Central memory CD8-positive, alpha-beta T cell (primary cell): ENCODE data around the gene MAML3.

Experiments used
- ATAC-seq: fragments of 150-1000 bp; cut with Tn5 transposase; replicated peaks from 2 replicates; pipeline ENCODE4 v1.10.0; 2022; ENCODE audit warnings: mild to moderate bottlenecking, moderate FRiP score, moderate number of reproducible peaks; ENCODE audit not compliant: poor library complexity, severe bottlenecking; ENCODE audit errors: extremely low read depth
- DNase-seq, 2 donors: peaks; one replicate each; pipeline ENCODE4 v3.0.0; 2021; ENCODE audit warnings: low spot score in 2 of 2
- H3K27ac Mint-ChIP-seq: one replicate; pipeline ENCODE4 v1.8.0; 2022; ENCODE audit warnings: low read depth, mild to moderate bottlenecking, moderate library complexity, mixed read lengths
- H3K27me3 Mint-ChIP-seq: one replicate; pipeline ENCODE4 v1.8.0; 2022; ENCODE audit warnings: mixed read lengths
- H3K36me3 Mint-ChIP-seq: one replicate; pipeline ENCODE4 v1.8.0; 2022; ENCODE audit warnings: mild to moderate bottlenecking, moderate library complexity, mixed read lengths; ENCODE audit not compliant: insufficient read depth
- H3K4me1 Mint-ChIP-seq: one replicate; pipeline ENCODE4 v1.8.0; 2022; ENCODE audit warnings: mixed read lengths
- H3K4me3 Mint-ChIP-seq: one replicate; pipeline ENCODE4 v1.8.0; 2022; ENCODE audit warnings: mild to moderate bottlenecking, moderate library complexity, mixed read lengths
- H3K9me3 Mint-ChIP-seq: one replicate; pipeline ENCODE4 v1.8.0; 2022; ENCODE audit warnings: mixed read lengths

Gene MAML3

DNA sequence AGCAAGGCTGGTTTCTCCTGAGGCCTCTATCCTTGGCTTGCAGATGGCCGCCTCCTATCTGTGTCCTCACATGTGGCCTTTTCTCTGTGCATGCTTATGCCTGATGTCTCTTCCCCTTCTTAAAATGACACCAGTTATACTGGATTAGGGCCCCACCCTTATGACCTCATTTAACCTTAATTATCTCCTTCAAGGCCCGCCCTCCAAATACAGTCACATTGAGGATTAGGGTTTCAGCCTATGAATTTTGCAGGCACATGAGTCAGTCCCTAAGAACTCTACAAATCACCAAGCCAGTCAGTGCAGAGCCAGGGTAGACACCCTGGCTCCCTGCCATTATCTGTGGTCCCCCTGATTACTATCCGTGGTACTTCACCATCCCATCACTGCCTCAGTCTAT is 51.6 kb downstream of the MAML3 start:
- ATAC-seq (no peak), DNase-seq (no peak)
- H3K27me3 Mint-ChIP-seq = peaks cover 9% of the 10 kb centered on the region
- H3K27ac Mint-ChIP-seq = no peak overlapping the region
- no peaks in the 10 kb centered on the region for H3K36me3 Mint-ChIP-seq
- peaks cover 6% of the 10 kb centered on the region for H3K4me1 Mint-ChIP-seq
- H3K9me3 Mint-ChIP-seq = no peaks in the 10 kb centered on the region
- no peak overlapping the region for H3K4me3 Mint-ChIP-seq

DNA sequence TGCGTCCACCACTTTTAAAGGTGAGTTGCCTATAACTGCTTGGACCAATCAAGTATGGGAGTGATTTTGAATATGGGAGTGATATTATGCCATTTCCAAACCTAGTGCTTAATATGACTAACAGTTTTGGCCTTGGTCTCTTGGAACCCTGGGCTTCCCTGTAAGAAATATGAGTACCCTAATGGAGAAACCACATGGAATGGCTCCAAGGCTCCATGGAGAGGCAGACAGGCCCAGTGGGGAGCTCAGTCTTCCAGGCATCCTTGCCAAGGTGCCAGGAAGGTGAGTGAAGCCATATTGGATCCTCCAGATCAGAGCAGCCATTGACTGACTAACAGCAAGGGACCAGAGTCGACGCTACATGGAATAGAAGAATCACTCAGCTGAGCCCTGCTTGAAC is 53.2 kb downstream of the MAML3 start:
- no peaks in the 10 kb centered on the region for H3K9me3 Mint-ChIP-seq
- no peak overlapping the region for H3K4me3 Mint-ChIP-seq

DNA sequence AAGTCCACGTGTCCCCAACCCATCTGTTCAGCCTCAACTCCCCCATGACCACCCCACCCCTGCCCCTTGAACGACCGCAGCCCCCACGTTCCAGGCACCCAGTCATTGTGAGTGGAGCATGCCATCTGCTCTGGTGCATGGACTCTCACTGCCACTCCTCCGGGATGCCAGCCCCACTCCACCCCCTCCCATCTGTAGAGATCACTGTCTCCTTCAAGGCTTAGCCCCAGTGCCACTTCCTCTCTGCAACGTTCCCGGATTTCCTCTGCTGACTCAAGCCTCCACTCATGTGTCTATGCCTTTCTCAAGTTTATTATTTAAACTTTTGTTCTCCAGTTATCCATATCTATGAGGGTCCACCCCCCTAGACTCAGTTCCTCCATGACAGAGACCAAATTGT is 54.0 kb downstream of the MAML3 start:
- no peaks in the 10 kb centered on the region for H3K27me3 Mint-ChIP-seq
- no peak overlapping the region for H3K4me3 Mint-ChIP-seq
- peaks cover 1% of the 10 kb centered on the region for H3K36me3 Mint-ChIP-seq
- no peak overlapping the region for H3K27ac Mint-ChIP-seq
- no peak for DNase-seq
- no peak for ATAC-seq
- peaks cover 7% of the 10 kb centered on the region for H3K9me3 Mint-ChIP-seq
- H3K4me1 Mint-ChIP-seq = peaks cover 23% of the 10 kb centered on the region

More for the DNA sequence above, 53.2 kb downstream of the MAML3 start:
- no peak overlapping the region for H3K27ac Mint-ChIP-seq
- DNase-seq (no peak), ATAC-seq (no peak)
- H3K4me1 Mint-ChIP-seq = peaks cover 16% of the 10 kb centered on the region
- H3K27me3 Mint-ChIP-seq = peaks cover under 1% of the 10 kb centered on the region
- peaks cover 1% of the 10 kb centered on the region for H3K36me3 Mint-ChIP-seq

DNA sequence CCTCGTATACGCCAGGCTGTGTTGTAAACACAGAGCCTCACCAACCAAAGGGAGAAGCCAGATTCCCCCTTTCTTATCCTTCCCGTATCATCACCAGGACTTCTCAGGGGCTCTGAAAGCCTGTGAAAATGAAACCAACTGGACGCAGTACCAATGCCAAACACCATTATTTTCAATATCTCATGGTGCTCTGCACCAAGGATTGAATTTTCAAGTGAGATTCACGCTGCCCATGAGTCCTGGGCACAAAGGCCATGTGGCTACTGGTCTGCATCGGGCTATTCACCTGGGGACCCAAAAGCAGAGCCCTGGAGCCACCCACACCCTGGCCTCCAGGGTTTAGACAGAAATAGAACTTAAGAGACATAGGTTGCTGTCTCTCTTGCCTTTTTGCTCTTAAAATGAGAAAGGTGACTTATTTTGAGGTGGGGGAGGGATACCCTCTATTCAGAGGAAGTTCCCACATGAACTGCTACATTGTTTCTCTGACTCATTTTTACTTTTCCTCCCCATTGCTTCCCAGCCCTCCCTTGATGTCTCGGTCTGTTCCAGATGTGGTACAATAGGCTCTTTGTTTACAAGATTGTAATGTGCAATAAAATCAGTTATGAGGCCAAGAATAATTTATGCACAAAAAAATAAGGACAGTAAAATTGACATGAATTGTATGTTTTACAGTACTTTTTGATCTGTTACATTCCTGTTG is 55.4 kb downstream of the MAML3 start:
- H3K4me3 Mint-ChIP-seq = no peak overlapping the region
- H3K4me1 Mint-ChIP-seq = peaks cover 29% of the 10 kb centered on the region
- peaks cover 7% of the 10 kb centered on the region for H3K9me3 Mint-ChIP-seq
- no peak for DNase-seq
- peaks cover 1% of the 10 kb centered on the region for H3K36me3 Mint-ChIP-seq
- no peak for ATAC-seq
- H3K27ac Mint-ChIP-seq = no peak overlapping the region
- H3K27me3 Mint-ChIP-seq = no peaks in the 10 kb centered on the region

DNA sequence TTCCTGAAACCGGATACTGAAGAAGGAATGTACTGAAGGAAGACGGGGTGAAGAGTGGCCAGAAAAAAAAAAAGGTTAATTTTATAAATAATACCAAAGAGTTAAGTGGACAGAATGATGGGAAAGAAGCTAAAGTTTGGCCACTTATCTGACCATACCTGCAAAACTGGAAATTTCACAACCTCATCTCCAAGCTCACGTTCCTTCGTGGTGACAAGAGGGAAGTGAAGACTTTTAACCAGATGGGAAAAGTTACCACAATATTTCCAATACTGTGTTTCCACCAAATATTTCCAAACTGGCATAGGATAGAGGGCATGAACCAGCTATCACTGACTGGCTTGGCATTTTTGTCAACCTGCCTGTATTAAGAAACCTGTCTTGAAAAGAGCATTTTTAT is 56.4 kb downstream of the MAML3 start:
- Mint-ChIP-seq H3K36me3 (peaks cover 1% of the 10 kb centered on the region), H3K9me3 (peaks cover 7% of the 10 kb centered on the region), H3K27me3 (no peaks in the 10 kb centered on the region), H3K4me1 (peaks cover 29% of the 10 kb centered on the region), H3K27ac (no peak overlapping the region), H3K4me3 (no peak overlapping the region)
- DNase-seq = no peak
- ATAC-seq = no peak

DNA sequence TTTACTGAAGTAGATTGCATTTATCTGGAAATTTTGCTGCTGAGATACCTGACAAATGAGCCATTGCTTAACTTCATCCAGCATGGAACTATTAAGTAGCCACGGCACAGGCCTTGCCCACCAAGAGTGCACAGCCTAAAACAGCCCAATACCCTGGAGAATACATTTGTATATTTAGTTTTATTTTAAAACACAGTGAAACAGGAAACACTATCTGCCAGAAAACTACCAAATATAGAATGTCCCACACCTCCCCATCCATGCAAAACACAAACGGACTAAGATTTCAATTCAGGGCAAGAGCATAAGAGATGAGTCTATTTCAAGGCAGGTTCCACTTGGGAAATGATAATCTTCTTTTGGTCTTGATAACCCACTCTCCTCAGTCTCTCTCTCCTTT is 57.1 kb downstream of the MAML3 start:
- H3K4me1 Mint-ChIP-seq = peaks cover 29% of the 10 kb centered on the region
- H3K27me3 Mint-ChIP-seq = no peaks in the 10 kb centered on the region
- ATAC-seq (no peak), DNase-seq (no peak)
- H3K36me3 Mint-ChIP-seq = peaks cover 1% of the 10 kb centered on the region
- peaks cover 7% of the 10 kb centered on the region for H3K9me3 Mint-ChIP-seq
- no peak overlapping the region for H3K4me3 Mint-ChIP-seq
- H3K27ac Mint-ChIP-seq = peak overlapping the region; percentile 79

DNA sequence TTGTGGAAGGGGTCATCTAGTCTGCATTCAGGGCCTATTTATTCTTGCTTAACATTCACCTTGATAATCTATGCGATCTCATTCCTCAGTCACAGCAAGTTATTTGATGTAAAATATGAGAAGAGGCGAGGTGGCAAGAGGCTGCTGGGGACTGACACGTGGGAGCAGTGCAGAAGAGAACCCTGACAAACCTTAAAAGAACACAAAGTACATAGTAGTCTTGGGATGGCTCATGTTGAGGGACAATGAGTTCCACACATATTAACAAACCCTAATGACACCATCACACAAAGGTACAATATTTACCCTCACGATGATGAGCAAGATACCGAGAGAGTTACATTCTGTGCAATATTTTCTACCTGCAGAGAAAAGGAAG is 57.5 kb downstream of the MAML3 start:
- Mint-ChIP-seq H3K9me3 (peaks cover 7% of the 10 kb centered on the region), H3K4me3 (peak overlapping the region; percentile 71), H3K4me1 (peaks cover 29% of the 10 kb centered on the region), H3K27ac (peak overlapping the region; percentile 79), H3K36me3 (peaks cover 1% of the 10 kb centered on the region), H3K27me3 (no peaks in the 10 kb centered on the region)
- DNase-seq (no peak), ATAC-seq (no peak)

DNA sequence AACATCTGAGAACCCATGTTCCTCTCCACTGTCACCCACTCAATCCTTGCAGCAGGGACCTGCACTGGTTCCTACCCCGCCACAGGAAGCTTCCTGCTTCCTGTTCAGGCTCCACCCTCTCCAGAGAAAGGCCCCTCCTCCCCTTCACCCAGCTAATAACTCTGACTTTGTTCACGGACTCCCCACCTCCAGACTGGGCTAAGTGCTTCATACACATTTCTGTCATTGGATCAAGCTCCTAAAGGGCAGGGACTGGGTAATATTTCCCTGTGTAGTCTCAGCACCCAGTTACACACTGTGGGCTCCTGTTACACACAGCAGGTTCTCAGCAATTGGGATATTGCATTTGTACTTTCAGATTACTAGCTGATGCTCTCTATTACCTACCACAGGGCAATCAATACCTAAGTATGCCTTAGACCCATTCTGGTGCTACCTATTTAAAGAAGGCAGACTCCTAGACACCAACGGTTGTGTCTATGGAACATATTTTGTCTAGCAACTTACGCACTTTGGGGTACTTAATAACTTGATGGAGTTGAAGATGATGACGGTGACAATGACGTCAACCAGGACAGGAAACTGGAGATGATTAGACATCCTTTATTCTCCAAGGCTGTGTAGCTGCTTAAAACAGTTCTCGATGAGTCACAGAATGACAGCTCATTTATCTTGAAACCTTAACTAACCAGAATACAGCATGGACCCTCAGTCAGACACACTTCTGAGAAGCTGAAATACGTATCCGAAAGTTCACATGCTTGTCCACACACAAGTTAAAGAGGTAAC is 58.1 kb downstream of the MAML3 start:
- peak overlapping the region; percentile 71 for H3K4me3 Mint-ChIP-seq
- DNase-seq = peak in 1 of 2 donors; percentile 30
- peak overlapping the region; percentile 79 for H3K27ac Mint-ChIP-seq
- H3K27me3 Mint-ChIP-seq = no peaks in the 10 kb centered on the region
- peaks cover 29% of the 10 kb centered on the region for H3K4me1 Mint-ChIP-seq
- peaks cover 1% of the 10 kb centered on the region for H3K36me3 Mint-ChIP-seq
- peaks cover 7% of the 10 kb centered on the region for H3K9me3 Mint-ChIP-seq
- peak; percentile 70 for ATAC-seq

DNA sequence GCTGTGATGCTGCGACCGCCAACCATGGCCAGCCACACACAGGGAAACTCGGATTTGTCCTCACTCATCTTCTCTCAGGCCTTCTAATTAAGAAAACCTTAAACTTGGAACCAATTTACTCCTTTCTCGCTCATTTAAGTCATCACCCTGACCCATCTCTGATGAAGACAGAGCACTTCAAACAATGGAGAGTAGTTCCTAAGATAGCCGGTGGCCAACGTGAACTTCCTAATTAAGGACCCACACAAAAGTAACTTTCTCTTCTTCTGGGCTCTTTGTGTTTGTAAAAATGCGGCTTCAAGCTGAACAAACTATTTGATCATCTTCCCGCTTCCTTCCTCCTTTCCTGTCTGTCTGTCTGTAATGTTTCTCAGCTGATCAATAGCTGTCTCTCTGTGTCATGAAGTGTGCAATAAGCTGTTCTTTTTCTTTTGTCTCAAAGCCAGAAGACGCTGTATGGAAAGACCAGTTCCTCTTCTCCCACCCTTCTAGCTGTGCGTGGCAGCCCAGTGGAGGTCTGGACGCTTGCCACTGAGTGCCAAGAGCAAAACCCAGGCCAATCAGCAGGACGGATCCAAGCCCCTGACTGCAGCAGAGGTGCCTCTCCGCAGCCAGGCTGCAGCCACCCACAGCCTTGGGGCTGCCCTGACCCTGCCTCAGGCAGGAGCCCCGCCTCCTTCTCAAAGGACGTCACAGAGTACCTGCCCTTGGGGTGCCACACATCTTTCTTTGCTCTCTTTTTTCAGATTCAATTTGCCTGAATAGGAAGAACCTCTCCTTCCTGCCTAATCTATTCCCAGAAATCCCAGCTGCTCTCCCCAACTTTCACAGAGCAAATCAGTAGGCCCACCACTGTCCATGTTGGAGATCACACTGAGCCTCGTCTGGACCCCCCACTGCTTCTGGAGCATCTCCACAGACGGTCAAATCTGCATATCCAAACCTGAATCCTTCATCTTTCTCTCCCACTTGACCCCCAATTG is 59.3 kb downstream of the MAML3 start:
- ATAC-seq = peak; percentile 37

DNA sequence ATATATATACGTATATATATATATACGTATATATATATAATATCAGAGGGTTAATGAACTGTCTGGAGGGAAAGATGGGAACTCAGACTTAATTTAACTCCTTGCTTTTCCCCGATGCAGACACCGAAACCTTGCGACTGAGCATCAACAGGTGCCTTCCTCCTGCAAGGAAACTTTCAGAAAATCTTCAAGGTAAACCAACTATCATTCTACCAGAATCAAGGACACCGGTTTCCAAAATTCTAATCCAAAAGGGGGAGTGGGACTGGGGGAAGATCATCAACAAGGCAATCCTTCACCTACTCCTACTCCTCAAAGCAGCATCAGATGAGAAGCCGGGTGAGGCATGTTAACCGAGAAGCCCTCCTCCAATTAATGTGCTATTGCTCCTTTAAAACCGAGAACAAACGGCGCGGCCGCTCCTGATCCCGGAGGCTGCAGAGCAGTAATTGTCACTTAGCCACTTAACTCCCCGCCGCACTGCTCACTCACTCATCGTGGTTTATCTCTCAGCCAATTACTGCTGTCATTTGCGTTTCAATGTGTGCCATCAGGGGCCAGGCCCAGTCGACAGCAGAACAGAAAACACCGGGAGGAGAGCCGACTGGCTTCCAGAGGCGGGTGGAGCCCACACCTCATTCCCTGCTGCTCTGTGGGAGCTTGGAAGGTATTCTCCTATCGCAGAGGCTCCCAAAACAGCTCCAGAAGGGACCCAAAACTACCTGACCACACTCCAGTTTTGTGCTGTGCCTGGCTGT is 61.7 kb downstream of the MAML3 start:
- Mint-ChIP-seq H3K4me1 (peaks cover 23% of the 10 kb centered on the region), H3K4me3 (no peak overlapping the region), H3K36me3 (peaks cover 1% of the 10 kb centered on the region), H3K27me3 (peaks cover 15% of the 10 kb centered on the region), H3K27ac (no peak overlapping the region), H3K9me3 (peaks cover 7% of the 10 kb centered on the region)
- DNase-seq (no peak), ATAC-seq (no peak)

More for the DNA sequence above, 59.3 kb downstream of the MAML3 start:
- peak overlapping the region; percentile 71 for H3K4me3 Mint-ChIP-seq
- no peaks in the 10 kb centered on the region for H3K27me3 Mint-ChIP-seq
- peaks cover 7% of the 10 kb centered on the region for H3K9me3 Mint-ChIP-seq
- H3K27ac Mint-ChIP-seq = peak overlapping the region; percentile 79
- peaks cover 1% of the 10 kb centered on the region for H3K36me3 Mint-ChIP-seq
- DNase-seq = no peak
- peaks cover 23% of the 10 kb centered on the region for H3K4me1 Mint-ChIP-seq

DNA sequence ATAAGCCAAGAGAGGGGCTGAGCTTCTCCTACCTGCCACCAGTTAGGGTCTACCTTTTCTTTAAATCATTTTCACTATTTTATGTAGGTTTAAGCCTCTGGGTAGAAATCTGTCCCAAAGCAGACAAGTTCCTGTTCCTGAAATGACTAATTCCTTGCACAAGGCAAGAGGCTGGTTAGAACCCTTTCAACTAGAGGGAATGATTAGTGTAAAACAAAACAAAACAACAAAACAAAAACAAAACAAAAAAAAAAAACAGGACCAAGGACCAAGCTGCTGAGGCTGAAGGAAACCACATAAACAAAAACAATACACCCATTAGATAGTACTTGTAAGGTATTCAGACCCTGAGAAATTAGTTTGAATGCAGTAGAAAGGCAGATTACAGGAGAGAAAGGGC is 62.7 kb downstream of the MAML3 start:
- H3K36me3 Mint-ChIP-seq = peaks cover 1% of the 10 kb centered on the region
- no peak overlapping the region for H3K27ac Mint-ChIP-seq
- H3K27me3 Mint-ChIP-seq = peaks cover 15% of the 10 kb centered on the region
- peaks cover 19% of the 10 kb centered on the region for H3K4me1 Mint-ChIP-seq
- no peak for ATAC-seq
- peaks cover 7% of the 10 kb centered on the region for H3K9me3 Mint-ChIP-seq
- no peak for DNase-seq
- no peak overlapping the region for H3K4me3 Mint-ChIP-seq
